H7 (cell line): Measurements from ENCODE around the gene RPL28. TPM values are rescaled to one million over a fixed set of nuclear protein-coding genes. Genes with fewer than 3 reads are reported as not detected.
"Not testable (repeated sequence)": the region's sequence is repeated elsewhere in the genome, so short reads cannot be mapped to it uniquely, and the experiment has no call there.

Experiments
- DNase-seq: peaks from one replicate; pipeline ENCODE4 v3.0.0; 2012
- H3K27me3 ChIP-seq: 2 replicates; pipeline ENCODE4 v1.6.0; 2011; ENCODE audit warnings: mild to moderate bottlenecking, low read length; ENCODE audit not compliant: control insufficient read depth, insufficient read depth
- H3K36me3 ChIP-seq: replicated peaks from 2 replicates; pipeline ENCODE4 v1.5.1; 2011; ENCODE audit warnings: low read length; ENCODE audit not compliant: control insufficient read depth, insufficient read depth
- H3K4me3 ChIP-seq: 2 replicates; pipeline ENCODE4 v1.5.1; 2011; ENCODE audit warnings: low read depth, mild to moderate bottlenecking, control low read depth, low read length, moderate library complexity; ENCODE audit not compliant: insufficient read depth
- total RNA-seq: library from RNA; depleted of rRNA; stranded (reverse); fragments of >200 nt; shearing (Covaris generic); gene quantifications from 2 replicates; pipeline ENCODE4 v1.2.3, GENCODE V29; 2014

The RPL28 gene
- total RNA-seq, 1 experiment from 2014 or later: 505 TPM

GRCh38 chr19:55407800-55408532 is 22.2 kb downstream of the RPL28 start:
- peaks cover 2% of the 10 kb centered on the region; the same call in 1 of the 2 replicates for H3K27me3 ChIP-seq
- peaks cover 30% of the 10 kb centered on the region for H3K36me3 ChIP-seq
- peak overlapping the region; percentile 96 for H3K4me3 ChIP-seq
- peak; percentile 99 for DNase-seq

- Histone ChIP-seq H3K4me3 (peak overlapping the region; percentile 10), H3K27me3 (peaks cover 2% of the 10 kb centered on the region; the same call in 1 of the 2 replicates), H3K36me3 (peaks cover 25% of the 10 kb centered on the region)
- DNase-seq: no peak
These were observed 22.8 kb downstream of the RPL28 start for GRCh38 chr19:55408533-55408872.

DNA sequence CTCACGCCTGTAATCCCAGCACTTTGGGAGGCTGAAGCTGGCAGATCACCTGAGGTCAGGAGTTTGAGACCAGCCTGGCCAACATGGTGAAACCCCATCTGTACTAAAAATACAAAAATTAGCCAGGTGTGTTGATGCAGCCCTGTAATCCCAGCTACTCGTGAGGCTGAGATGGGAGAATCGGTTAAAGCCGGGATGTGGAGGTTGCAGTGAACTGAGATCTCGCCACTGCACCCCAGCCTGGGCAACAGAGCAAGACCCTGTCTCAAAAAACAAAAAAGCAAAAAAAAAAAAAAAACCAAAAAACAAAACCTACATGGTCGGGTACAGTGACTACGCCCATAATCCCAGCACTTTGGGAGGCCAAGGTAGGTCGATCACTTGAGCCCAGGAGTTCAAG is 23.4 kb downstream of the RPL28 start:
- H3K4me3 ChIP-seq, DNase-seq, H3K27me3 ChIP-seq: not testable (repeated sequence)
- H3K36me3 ChIP-seq: peaks cover 21% of the 10 kb centered on the region

DNA sequence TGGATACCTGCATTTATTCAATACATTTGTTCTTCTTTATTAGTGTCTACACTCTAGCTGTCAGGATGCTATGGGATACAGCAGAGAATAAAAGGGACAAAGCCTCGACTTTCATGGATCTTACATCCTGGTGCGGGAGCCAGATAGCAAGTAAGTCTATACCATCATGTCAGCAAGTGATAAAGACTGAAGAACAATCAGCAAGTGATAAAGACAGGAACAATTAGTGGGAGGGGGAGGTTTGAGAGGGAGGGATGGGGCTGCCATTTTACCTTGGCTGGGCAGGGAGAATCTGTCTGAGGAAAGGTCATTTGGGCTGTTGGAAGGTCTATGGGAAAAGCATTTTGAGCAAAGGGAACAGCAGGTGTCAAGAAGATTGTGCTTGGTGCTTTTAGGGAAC is 24.4 kb downstream of the RPL28 start:
- H3K36me3 ChIP-seq: peaks cover 16% of the 10 kb centered on the region
- no peak for DNase-seq
- H3K27me3 ChIP-seq: peaks cover 2% of the 10 kb centered on the region; the same call in 1 of the 2 replicates
- H3K4me3 ChIP-seq: no peak overlapping the region

DNA sequence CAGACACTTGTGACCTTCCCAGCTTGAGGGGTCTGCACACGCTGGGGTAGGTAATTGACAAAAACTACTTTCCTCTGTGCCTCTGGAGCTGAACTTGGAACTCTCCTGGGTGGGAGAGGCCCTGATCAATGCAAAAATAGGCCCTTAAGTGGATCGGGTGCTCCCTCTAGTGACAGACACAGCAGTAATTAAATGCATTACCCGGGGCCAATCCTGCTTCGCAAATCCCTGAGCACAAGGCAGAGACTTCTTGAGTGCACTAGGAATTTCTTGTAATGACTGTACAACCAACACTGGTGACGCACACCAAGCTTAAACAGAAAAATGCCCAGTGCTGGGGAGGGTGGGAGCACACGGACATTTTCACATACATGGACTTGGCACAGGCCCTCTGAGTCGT is 32.5 kb downstream of the RPL28 start:
- Histone ChIP-seq H3K27me3 (peaks cover 4% of the 10 kb centered on the region; the same call in 1 of the 2 replicates), H3K4me3 (no peak overlapping the region), H3K36me3 (no peaks in the 10 kb centered on the region)
- DNase-seq: peak; percentile 91

- H3K4me3 ChIP-seq: no peak overlapping the region
- DNase-seq: no peak
- peaks cover 4% of the 10 kb centered on the region; the same call in 1 of the 2 replicates for H3K27me3 ChIP-seq
- H3K36me3 ChIP-seq: no peaks in the 10 kb centered on the region
These were observed 33.4 kb downstream of the RPL28 start for GRCh38 chr19:55419103-55419502.

DNA sequence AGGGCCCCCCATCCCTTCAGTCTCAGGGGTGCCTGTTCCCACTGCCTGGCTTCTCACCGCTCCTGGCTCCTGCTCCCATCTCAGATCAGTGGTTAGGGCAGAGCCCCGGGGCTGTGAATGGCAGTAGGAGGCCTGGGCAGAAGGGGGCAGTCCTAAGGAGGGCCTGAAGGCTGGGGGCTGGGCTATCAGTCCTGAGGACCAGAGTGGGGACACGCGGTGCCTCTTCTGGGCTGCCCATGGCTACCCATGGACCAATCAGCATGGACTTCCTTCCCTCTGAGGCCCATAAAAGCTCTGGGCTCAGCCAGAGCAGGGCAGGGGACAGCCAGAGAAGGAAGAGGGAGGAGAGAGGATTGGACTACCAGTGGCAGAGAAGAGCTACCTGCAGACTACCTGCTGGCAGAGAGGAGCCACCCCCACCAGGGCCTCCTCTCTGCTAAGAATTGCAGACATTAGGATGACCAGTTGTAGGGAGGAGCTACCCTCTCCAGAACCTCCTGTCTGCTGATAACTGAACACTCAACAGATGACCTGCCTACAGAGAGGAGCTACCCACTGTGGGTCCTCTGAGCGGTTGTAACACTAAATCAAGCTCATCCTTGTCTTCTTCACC is 34.0 kb downstream of the RPL28 start:
- H3K27me3 ChIP-seq: peaks cover 4% of the 10 kb centered on the region; the same call in 1 of the 2 replicates
- H3K4me3 ChIP-seq: no peak overlapping the region
- DNase-seq: peak; percentile 43
- H3K36me3 ChIP-seq: no peaks in the 10 kb centered on the region

GRCh38 chr19:55421281-55421680 is 35.5 kb downstream of the RPL28 start:
- DNase-seq, H3K36me3 ChIP-seq, H3K27me3 ChIP-seq, H3K4me3 ChIP-seq: not testable (repeated sequence)

- peaks cover 4% of the 10 kb centered on the region; the same call in 1 of the 2 replicates for H3K27me3 ChIP-seq
- H3K4me3 ChIP-seq: no peak overlapping the region
- no peak for DNase-seq
- H3K36me3 ChIP-seq: no peaks in the 10 kb centered on the region
These were observed 37.7 kb downstream of the RPL28 start for GRCh38 chr19:55423225-55424005.

- Histone ChIP-seq H3K27me3 (peaks cover 3% of the 10 kb centered on the region; the same call in 1 of the 2 replicates), H3K36me3 (no peaks in the 10 kb centered on the region), H3K4me3 (no peak overlapping the region)
- DNase-seq: no peak
These were observed 38.8 kb downstream of the RPL28 start for GRCh38 chr19:55424518-55424917.

- Histone ChIP-seq H3K4me3 (no peak overlapping the region), H3K27me3 (no peaks in the 10 kb centered on the region), H3K36me3 (no peaks in the 10 kb centered on the region)
- no peak for DNase-seq
These were observed 40.3 kb downstream of the RPL28 start for GRCh38 chr19:55426042-55426441.

GRCh38 chr19:55431183-55431582 is 45.5 kb downstream of the RPL28 start:
- Histone ChIP-seq H3K27me3 (no peaks in the 10 kb centered on the region), H3K4me3 (no peak overlapping the region), H3K36me3 (no peaks in the 10 kb centered on the region)
- DNase-seq: no peak

DNA sequence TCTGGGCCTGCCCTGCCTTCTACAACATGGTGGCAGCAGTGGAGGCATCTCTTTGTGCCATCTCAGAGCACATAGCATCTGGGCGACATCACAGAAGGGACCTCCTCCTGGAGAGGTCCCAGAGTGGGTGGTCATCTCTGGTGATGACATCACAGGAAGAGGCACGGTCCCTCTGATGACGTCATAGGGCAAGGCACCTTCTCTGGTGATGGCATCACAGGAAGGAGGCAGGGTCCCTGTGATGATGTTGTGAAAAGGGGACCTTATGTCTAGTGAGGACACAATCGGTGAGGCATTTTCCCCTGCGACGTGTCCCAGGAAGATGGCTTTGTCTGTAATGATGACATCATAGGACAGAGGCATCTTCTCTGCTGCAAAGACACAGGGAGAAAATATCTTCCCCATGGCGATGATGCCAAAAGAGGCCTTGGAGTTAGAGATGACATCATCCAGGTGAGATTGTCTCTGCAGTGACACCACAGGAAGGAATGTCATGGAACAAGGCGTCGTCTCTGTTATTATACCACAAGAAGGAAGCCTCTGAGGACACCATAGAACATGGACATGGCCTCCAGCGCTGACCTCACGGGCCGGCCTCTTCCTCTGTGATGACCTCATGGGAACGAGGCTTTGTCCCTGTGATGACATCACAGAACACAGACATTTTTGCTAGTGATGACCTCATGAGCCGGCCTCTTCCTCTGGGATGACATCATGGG is 46.7 kb downstream of the RPL28 start:
- Histone ChIP-seq H3K36me3 (no peaks in the 10 kb centered on the region), H3K4me3 (no peak overlapping the region), H3K27me3 (no peaks in the 10 kb centered on the region; the same call in 1 of the 2 replicates)
- DNase-seq: no peak

- no peak overlapping the region for H3K4me3 ChIP-seq
- peak; percentile 60 for DNase-seq
- peaks cover 3% of the 10 kb centered on the region for H3K27me3 ChIP-seq
- no peaks in the 10 kb centered on the region for H3K36me3 ChIP-seq
These were observed 47.6 kb downstream of the RPL28 start for GRCh38 chr19:55433292-55433691.
